Muscle layer of duodenum (tissue), 2 donors: ENCODE results near the gene SORT1.
"Not testable (repeated sequence)": the region's sequence is repeated elsewhere in the genome, so short reads cannot be mapped to it uniquely, and the experiment has no call there.

Experiments
- H3K27ac ChIP-seq: one replicate; pipeline ENCODE4 v1.7.0; 2013; ENCODE audit warnings: mild to moderate bottlenecking, low read length
- H3K27me3 ChIP-seq: one replicate; pipeline ENCODE4 v1.7.0; 2013; ENCODE audit warnings: low read depth, mild to moderate bottlenecking, control low read depth, low read length
- H3K36me3 ChIP-seq, 2 donors: one replicate each; pipeline ENCODE4 v1.7.0; 2013; ENCODE audit warnings: low read length in 2 of 2, control low read depth in 1 of 2, mild to moderate bottlenecking in 1 of 2; ENCODE audit not compliant: insufficient read depth in 2 of 2, control insufficient read depth in 1 of 2
- H3K4me1 ChIP-seq, 2 donors: one replicate each; pipeline ENCODE4 v1.7.0; 2013; ENCODE audit warnings: low read length in 2 of 2, mild to moderate bottlenecking in 2 of 2, control low read depth in 1 of 2, moderate library complexity in 1 of 2; ENCODE audit not compliant: insufficient read depth in 2 of 2, control insufficient read depth in 1 of 2
- H3K4me3 ChIP-seq, 2 donors: one replicate each; pipeline ENCODE4 v1.7.0; 2013; ENCODE audit warnings: low read length in 2 of 2, low read depth in 1 of 2, mild to moderate bottlenecking in 1 of 2
- H3K9me3 ChIP-seq, 2 donors: one replicate each; pipeline ENCODE4 v1.7.0; 2013; ENCODE audit warnings: low read length in 2 of 2, control low read depth in 1 of 2, mild to moderate bottlenecking in 1 of 2; ENCODE audit not compliant: control insufficient read depth in 1 of 2
- donor health status: healthy.

SORT1 gene

GRCh38 chr1:109395602-109396512, 1.9 kb downstream of the SORT1 start:
- H3K36me3 ChIP-seq, result peaks cover 0 to under 1% of the 10 kb centered on the region in 2 donors
- H3K27me3 ChIP-seq, result no peaks in the 10 kb centered on the region
- no peaks in the 10 kb centered on the region for H3K9me3 ChIP-seq
- peaks cover 31 to 49% of the 10 kb centered on the region in 2 donors for H3K4me1 ChIP-seq
- peak overlapping the region; percentile 87 for H3K27ac ChIP-seq
- peak overlapping the region; percentile 59 to 65 for H3K4me3 ChIP-seq

- Histone ChIP-seq H3K4me1 (peaks cover 37 to 54% of the 10 kb centered on the region in 2 donors), H3K27ac (peak overlapping the region; percentile 89)
- H3K27me3 ChIP-seq, H3K36me3 ChIP-seq, H3K9me3 ChIP-seq, H3K4me3 ChIP-seq: not testable (repeated sequence)
Measured at GRCh38 chr1:109395282-109395599, 2.5 kb downstream of the SORT1 start.

GRCh38 chr1:109394591-109395281, 3.0 kb downstream of the SORT1 start:
- Histone ChIP-seq H3K27ac (peak overlapping the region; percentile 89), H3K36me3 (no peaks in the 10 kb centered on the region), H3K9me3 (no peaks in the 10 kb centered on the region), H3K4me1 (peaks cover 42 to 59% of the 10 kb centered on the region in 2 donors), H3K4me3 (no peak overlapping the region), H3K27me3 (no peaks in the 10 kb centered on the region)

GRCh38 chr1:109393617-109394233, 4.0 kb downstream of the SORT1 start:
- peak overlapping the region; percentile 89 for H3K27ac ChIP-seq
- no peaks in the 10 kb centered on the region for H3K27me3 ChIP-seq
- peak overlapping the region; percentile 17 to 27 for H3K4me3 ChIP-seq
- H3K9me3 ChIP-seq, result no peaks in the 10 kb centered on the region
- peaks cover 53 to 62% of the 10 kb centered on the region in 2 donors for H3K4me1 ChIP-seq
- H3K36me3 ChIP-seq, result no peaks in the 10 kb centered on the region

DNA sequence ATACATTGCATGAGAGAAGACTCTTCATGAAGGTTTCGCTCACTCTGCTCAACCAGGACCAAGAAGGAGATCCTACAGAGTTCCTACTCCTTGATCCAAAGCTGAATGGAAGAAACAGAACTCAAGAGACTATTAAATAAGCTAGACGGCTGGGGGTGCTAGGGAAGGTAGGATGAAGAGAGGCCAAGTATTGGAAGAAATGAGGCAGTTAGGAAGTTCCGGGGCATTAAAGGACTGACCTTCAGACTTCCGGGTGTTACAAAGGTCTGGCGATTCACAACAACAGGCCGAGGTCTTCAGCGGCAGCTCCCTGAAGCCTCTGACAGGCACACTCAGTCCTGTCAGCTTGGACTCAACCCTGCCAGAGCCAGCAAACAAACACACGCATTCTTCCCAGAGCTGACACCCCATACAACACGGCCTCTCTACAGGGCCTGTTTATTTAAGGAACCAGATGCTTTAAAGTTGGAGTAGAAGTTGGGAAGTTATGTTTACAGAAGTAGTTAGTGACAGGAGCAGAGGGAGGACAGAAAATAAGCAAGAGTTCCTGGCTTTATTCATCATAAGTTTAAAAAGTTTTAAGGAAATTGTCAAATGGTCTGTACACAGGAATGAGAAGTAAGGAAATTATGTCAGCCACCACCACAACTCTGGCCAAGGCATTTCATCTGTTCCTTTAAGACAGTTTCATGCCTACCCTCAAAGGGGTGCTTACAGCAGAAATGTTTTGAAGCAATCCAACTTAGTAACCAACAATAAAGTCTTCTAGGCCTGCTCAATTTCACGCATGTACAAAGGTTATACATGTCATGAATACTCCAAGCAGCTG, 4.7 kb downstream of the SORT1 start:
- Histone ChIP-seq H3K4me1 (peaks cover 53 to 55% of the 10 kb centered on the region in 2 donors), H3K36me3 (no peaks in the 10 kb centered on the region), H3K9me3 (no peaks in the 10 kb centered on the region), H3K27me3 (no peaks in the 10 kb centered on the region), H3K27ac (peak overlapping the region; percentile 89), H3K4me3 (peak overlapping the region; percentile 17 to 27)

DNA sequence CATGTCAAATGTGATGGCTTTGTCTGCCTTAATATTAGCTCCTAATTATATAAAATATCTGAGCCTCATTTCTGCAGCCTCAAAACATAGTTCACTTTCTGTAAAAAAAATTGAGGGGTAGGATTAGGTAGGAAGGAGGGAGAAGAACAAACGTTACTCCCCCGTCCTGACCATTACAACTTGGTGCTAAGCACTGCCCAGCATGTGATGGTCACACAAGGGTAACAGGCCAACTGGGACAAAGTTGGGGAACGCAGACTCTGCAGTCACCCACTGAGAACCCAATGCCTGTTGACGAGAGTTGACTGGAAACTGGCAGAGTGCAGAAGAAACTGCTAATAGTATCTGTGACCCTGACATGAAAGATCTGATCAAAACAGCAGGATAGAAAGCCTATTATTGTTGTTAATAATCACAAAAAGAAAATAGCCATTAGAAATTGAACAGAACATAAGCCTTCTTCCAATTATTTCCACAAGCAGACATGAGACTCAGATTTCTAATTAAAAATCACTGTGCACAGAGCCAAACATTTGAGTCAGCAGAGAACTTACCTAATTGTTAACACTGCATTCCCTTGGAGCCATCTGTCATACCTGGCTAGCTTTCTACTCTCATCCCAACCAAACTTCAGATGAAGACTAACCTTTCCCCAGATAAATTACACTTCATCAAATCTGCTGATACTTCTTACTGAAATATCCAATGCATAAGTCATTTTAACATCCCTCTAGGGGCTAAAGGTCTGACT, 5.5 kb downstream of the SORT1 start:
- Histone ChIP-seq H3K4me1 (peaks cover 53 to 57% of the 10 kb centered on the region in 2 donors), H3K27me3 (no peaks in the 10 kb centered on the region), H3K4me3 (peak overlapping the region; percentile 17 to 27)

DNA sequence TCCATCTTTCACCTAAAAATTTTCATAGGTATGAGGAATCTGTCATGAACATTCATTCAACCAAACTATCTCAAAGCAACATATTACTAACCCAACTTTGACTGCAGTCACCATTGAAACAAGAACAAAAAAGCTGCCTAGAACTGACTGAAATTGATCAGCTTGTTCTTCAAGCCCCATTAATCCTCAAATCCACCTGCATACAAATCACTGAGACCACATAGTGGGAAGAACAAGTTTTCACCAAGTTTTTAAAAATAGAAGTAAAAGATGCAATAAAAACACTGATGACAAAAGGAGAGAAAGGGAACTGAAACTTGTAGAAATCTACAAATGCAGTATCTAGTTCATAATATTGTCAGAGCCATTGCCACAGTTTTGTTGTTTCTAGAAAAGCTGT, 6.1 kb downstream of the SORT1 start:
- Histone ChIP-seq H3K4me1 (peaks cover 51 to 58% of the 10 kb centered on the region in 2 donors), H3K27ac (peak overlapping the region; percentile 89), H3K36me3 (no peaks in the 10 kb centered on the region), H3K9me3 (no peaks in the 10 kb centered on the region), H3K4me3 (peak overlapping the region; percentile 17 to 27), H3K27me3 (no peaks in the 10 kb centered on the region)

More for the DNA sequence above, 5.5 kb downstream of the SORT1 start:
- no peaks in the 10 kb centered on the region for H3K9me3 ChIP-seq
- peak overlapping the region; percentile 89 for H3K27ac ChIP-seq
- no peaks in the 10 kb centered on the region for H3K36me3 ChIP-seq

- no peaks in the 10 kb centered on the region for H3K27me3 ChIP-seq
- H3K4me3 ChIP-seq, result peak overlapping the region; percentile 17 to 27
- no peaks in the 10 kb centered on the region for H3K36me3 ChIP-seq
- H3K4me1 ChIP-seq, result peaks cover 46 to 58% of the 10 kb centered on the region in 2 donors
- no peaks in the 10 kb centered on the region for H3K9me3 ChIP-seq
- peak overlapping the region; percentile 89 for H3K27ac ChIP-seq
Measured at GRCh38 chr1:109391157-109391556, 6.6 kb downstream of the SORT1 start.

DNA sequence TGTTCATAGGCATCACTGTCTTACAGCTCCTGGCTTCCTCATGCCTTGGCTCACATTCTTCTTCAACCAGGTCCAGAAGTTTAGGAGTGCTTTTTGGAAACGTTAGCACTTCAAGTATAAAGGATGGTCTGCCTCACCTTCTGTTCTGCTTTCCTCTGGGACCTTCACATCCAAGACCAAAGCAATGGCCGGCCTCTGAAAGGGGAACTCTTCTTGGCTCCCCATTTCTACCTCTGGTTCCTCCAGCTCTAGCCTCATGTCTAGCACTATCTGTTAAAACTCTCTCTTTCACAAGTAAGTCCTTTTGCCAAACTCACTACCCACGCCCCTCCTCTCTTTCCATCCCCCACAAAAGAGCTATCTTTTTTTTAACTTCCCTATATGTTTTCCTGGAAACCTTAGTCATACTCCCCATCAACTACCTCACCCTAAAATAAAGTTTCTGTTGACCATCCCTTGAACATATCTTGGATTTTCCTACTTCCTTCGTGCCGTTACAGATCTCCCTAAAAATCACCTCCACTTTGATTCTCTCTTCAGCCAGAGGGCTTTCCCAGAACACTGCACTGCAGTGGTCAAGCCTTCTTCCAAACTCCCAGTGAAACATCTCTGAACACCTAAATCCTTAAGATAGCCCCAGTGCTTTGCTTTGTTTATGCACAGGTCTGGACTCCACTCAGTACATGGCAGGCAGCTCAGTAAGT, 7.9 kb downstream of the SORT1 start:
- Histone ChIP-seq H3K4me3 (peak overlapping the region; percentile 0 to 22), H3K27me3 (no peaks in the 10 kb centered on the region), H3K36me3 (no peaks in the 10 kb centered on the region), H3K4me1 (peaks cover 45 to 51% of the 10 kb centered on the region in 2 donors), H3K9me3 (no peaks in the 10 kb centered on the region), H3K27ac (peak overlapping the region; percentile 89)
